Epidermal melanocyte (primary cell): Measurements from ENCODE around the gene EPO.
A peak's percentile ranks its signal among the peaks of the same experiment; 100 is the strongest.
"Not testable (repeated sequence)": the region's sequence is repeated elsewhere in the genome, so short reads cannot be mapped to it uniquely, and the experiment has no call there.

ENCODE experiments used
- DNase-seq: peaks from one replicate; pipeline ENCODE4 v3.0.0; 2011; ENCODE audit warnings: low spot score; ENCODE audit not compliant: insufficient read length

EPO gene

DNA sequence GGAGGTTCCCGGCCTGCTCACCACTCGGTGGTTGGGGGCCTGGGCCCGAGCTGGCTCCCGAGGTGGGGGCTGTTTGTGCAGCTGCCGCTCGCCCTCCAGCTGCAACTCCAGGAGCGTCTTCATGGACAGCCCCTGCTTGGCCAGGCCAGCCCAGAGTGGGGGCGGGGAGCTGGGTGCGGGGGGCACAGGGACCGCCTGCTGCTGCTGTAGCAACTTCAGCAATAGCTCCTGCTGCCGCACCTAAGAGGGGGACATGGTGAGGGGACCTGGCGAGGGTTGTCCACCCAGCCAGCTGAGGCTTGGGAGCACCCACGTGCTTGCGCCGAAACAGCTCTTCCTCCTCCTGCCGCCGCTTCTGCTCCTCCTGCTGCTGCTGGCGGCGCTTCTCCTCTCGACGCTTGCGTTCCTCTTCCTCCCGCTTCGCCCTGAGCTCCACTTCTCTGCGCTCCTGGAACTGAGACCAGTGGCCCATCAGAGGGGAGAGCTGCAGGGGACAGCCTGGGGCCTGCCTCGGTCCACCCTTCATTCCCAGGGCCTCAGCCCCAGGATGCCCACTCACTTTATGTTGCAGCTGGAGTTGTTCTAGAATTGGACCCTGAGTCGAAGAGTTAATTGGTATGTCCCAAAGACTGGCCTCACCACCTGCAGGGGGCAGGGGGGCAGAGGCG, 37.1 kb upstream of the EPO start:
- no peak for DNase-seq

DNA sequence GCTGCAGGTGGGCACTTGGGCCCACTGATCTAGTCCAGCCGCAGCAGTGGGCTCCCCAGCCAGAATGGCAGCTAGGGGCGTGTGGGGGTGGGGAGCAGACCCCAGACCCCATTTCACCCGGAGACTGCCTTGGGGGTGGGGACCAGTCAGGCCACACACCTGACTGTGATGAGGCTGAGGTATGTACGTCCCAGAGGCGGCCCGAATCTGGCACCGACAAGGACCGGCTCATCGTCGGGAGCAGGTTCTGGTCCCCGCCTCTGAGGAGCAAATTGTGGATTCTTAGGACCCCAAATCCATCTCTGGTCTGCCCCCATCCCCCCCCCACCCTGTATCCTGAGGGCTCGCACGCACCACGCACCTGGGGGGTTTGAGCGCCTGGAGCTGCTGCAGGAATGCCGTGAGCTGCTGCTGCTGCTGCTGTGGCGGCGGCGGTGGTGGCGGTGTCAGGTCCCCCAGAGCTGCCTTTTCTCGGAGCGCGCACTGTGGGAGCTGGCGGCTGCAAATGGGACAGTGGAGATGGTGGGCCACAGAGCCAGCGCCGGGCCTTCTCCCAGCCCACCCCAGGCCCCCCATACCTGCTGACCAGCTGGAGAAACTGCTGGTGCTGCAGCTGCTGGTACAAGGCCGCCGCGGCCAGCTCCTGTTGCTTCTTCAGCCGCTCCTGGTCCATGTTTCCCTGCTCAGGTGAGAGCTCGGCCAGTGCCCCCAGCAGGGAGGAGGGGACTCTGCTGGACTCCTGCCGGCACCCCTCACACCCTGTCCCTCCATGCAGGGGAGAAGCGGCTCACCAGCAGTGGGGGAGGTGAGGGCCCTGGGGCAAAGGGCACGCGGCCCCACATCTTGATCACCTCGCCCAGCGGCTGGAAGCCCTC, 36.4 kb upstream of the EPO start:
- no peak for DNase-seq

DNA sequence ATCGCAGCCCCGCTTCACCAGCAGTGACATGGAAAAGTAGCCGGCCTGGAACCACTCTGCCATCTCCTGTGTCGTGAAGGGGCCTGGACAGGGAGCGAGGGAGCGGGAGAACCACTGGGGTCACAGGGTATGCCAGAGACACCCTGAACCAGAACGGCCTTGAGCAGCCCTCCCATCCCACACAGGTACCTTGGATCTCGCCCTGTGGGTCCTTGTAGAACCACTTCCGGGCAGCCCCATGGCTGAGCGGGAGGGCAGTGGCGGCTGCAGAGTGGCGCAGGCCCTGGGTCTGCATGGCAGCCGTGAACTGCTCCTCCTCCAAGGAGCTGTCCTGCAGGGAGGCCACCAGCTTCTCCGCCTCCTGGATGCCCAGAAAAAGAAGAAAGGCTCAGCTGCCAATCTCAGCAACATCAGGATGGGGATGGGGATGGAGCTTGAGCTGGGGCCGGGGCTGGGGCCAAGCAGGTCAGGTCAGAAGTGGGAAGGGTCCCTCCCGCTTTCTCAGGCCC, 35.7 kb upstream of the EPO start:
- DNase-seq, result no peak

DNA sequence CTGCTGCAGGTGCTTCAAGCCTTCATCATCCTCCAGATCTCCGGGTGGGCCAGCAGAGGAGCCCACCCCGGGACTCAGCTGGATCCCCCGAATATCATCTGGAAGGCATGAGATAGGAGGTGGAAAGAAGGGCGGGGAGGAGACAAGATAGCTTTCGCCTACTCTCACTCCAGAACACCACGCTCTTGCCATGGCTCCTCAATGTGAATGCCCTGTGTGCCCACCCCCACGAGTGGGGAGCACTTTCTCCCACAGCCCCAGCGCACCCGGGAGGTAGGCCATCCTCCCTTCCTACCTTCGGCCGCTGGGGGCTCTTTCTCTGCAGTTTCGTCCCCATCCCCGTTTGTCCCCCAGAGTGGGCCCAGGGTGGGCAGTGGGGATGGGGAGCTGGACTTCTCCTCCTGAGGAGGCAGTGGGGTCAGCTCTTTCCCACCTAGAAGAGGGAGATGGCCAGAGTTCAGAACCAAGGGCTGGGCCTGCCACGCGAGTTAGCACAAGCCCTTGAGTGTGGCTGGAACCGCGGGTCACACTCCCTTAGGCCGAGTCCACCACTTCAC, 35.1 kb upstream of the EPO start:
- no peak for DNase-seq

DNA sequence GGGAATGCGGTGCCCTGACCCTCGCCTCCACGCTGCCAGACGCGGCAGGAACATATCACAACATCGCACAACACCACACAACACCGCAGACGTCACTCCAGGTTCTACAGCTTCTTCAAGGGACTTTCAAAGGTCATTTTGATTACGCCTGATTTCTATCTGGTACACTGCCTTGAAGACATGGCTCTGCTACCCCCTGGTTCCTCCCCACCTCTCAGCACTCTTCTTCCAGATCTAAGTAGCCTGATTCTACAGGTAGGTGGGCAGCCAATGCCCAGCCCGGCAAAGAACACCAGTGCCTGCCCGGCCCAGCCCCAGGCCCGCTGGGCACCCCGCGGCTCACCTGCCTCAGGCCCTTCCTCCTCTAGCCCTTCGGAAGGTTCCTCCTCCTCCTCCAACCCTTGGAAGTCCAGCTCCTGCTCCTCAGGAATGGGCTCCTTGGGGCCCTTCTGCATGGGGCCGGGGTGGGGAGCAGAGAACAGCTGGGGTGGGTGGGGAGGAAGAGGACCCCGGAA, 34.6 kb upstream of the EPO start:
- DNase-seq, result no peak

DNA sequence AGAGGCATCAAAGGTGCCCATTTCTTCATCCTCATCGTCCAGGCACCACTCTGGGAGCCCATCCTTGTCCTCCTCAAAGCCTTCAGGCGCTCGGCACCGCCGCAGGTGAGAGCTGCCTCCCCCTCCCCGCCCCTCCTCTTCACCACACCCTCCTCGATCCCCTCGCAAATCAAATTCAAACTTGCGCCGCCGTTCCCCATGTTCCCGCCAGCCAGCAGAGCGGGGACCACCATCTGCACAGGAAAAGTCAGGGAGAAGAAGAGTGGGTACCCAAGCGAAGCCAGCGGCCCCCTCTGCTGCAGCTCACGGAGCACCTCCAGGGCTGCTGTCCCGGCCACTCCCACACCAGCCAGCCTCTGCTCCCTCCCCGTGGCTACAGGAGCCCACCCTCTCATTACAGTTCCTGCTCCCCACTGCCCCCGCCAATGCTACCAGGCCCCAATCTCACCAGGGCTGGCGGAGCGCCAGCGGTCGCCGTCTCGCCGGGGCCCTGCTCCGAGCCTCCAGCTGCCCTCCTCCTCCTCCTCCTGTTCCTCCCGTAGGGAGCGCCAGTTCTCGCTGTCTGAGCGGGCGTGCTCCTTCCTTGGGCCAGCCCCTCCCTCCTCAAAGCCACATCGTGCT, 34.0 kb upstream of the EPO start:
- no peak for DNase-seq

DNA sequence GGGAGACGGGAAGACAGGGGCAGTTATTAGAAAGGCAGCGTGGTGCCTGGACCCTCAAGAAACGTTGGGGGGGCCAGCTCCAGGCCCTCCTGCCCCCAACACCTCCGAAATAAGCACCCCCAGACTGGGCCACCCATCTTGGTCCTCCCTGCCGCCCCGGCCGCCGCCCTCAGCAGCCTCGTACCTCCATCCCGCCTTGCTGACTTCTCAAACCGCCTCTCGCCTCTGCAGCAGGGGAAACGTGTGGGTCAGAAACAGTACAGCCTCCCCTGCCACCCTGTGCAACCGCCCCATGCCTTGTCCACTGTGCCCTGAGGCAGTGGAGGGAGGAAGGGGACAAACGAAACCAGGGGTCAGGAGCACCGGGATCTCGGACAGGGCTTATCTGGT, 33.5 kb upstream of the EPO start:
- no peak for DNase-seq

DNA sequence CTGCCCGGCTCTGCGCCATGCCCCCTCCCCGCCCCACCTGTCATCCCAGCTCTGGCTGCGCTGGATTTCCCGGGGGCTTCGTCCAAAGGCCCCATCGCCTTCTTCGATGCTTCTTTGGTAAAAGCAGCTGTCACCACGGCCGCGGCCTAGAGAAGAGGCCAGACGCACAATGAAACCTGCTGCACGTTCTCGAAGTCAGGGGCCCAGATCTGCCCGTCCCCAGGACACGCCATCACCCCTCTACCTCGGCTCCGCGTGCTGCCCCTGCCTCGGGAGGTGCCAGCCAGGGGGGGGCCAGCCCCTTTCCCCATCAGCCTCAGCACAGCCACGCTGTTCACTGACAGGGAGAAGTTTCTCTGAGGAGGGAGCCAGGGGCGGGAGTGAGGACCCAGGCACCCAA, 33.0 kb upstream of the EPO start:
- DNase-seq, result no peak

DNA sequence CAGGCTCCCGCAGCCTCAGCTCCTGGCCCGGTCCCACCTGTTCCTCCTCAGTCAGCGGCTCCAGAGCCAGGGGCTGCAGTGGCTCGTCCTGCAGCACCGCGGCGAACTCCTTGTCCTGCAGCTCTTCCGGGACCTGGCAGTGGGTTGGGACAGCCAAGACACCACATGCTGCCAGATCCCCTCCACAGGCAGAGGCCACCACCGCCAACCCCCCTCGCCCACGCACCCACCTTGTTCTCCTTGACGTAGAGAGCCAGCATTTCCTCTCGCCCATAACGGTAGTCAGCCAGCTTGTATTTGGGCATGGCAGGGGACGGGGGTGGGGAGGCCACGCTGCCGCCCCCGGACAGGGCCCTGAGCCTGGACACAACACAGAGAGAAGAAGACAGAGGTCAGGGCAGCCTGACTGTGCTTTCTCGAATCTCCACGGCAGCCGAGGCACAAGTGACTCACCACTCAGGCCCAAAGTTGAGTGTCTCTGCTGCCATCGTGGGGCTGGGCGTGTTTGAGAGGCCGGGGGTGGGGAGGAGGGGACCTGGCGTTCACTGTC, 32.4 kb upstream of the EPO start:
- DNase-seq, result no peak

DNA sequence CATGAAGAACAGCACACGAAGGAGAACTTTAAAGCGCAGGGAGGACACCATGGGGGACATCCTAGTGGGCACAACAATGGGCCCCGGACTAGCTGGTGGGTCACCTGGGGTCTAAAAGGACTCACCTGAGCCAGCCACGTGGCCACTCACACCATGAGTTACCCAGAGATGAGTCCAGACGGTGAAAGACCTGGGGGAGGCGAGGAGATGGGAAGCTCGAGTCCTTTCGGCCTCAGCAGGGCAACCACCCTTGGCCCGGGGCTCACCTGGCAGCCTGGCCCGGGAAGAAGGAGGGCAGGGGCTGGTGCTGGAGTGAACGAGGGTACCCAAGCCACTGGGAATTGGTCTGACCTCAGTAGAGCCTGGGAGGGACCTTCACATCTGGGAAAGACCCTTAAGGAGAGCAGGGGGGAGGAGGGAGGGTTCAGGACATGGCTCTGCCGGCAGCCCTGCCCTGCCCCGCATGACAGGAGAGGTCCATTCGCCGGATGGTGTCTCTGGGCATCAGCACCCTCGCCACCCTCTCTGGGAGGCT, 31.9 kb upstream of the EPO start:
- DNase-seq, result no peak

DNA sequence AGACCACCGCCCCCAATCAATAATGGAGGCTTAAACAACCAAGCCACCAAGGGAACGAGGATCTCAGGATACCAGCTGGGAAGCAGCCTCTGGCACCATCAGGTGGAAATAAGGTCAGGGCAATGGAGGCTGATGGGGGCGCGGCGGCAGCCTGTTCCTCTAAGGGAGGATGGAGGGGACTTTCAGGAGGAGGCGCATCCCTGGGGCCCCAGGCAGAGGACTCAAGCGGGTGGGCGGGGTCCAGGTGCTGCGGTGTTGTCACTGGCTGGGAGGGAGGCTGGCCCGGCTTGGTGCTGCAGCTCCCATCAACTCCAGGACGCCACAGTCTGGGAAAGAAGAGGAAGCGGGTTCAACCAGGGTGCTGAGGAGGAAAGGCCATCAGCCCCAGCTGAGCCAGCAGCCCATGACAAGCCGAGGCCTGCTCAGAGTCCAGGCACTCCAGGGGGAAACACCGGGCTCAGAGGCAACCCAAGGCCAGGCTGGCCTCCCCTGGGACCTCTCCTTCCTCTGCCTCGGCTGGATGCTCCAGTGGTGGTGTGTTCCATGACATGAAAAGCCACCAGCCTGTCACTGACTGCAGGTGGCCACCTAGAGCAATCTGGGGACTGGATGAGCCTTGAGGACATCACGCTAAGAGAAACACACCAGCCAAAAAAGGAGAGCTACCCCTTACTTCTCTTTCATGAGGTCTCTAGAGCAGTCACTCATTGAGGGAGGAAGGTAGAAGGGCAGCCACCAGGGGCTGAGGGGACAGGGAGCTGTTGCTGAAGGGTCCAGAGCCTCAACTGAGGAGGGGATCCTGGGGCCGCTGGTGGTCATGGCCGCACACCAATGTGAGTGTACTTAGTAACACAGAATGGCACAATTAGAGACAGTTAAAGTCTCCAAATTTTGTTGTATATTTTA, 30.8 kb upstream of the EPO start:
- DNase-seq, result no peak

DNA sequence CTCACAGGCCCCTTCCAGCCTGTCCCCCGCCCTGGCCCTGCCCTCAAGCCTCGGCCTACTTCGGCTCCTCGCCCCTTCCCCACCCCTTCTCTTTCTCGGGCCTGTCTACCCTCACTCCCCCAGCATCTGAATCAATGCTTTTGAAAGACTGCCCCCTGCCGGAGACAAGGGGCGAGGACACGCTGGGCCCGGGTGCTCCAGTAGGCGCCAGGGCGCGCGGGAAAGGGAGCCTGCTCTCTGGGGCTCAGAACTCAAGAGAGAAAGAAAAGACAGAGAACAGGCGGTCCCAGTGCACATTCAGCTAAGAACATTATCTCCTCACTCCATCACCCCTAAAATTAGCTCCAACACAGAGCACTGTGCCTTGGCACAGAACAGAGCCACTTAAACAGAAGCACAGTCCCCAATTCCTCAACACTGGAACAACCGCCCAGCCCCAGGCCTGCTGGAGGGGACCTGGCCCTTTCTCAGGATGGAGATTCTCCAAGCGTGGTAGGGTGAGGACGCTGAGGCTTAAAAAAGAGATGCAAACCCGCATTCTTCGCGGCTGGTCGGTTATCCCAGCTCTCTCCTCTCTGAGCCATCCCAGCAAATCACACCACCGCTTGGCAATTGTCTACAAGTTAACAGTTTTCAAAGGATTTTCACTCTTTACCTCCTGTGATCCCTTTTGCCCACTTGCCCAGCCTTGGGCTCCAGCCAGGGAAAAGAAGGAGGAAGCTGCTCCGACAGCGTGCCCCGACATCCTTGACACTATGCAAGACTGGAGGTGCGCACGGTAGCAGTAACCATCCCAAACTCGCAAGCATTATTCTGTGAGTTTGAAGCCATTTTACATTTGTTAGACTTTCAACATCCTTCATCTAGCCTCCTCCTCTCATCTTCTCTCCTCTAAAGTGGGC, 28.3 kb upstream of the EPO start:
- peak; percentile 98 for DNase-seq

DNA sequence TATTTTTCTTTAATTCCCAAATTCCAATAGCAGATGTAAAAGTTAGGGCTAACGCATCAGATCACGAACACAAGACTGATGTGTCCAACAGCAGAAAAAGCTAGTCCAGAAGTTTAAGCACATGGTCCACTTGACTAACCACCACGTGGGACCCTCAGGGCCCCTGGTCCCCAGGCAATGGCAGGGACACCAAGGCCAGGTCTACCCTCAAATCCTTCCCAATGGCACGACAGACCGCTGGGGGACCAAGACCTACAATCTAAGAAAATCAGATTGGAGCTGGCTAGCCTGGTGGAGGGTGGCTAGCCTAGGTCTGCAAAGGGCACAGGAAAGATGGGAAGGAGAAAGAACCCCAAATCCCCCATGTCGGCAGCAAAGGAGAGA, 27.7 kb upstream of the EPO start:
- DNase-seq, result no peak

DNA sequence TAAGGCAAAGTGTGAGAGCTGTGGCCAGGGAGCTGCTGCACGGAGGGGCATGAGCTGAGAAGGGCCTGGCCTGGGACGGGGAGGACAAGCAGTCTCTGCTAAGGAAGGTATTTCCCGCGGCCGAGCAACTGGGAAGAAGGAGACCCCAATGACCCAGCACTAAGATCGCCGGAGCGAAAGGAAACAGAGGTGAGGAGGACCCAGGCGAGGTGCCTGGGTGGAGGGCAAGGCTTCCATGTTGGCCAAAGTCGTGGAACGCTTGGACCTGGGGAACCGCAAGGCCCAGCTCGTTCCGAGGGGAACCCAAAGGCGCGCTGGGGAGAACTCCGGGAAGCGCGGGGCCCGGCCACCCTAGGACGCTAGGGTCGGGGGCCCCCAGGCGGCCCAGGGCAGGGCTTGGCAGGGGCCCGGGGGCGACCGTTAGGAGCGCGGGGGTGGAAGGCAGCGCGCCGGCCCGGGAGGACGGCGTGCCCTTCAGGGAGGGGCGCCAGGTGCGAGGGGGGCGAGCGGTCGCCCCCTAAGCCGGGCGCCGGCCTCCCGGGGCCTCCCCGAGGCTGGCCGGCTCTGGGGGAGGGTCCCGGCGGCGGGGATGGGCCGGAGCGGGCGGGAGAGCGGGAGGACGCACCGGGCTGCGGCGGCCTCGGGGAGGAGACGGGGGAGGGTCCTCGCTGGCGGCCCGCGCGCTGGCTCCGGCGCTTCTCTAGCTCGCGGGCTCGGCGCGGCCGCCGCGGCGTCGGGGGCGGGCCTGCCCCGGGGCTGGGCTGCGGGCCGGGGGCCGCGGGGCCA, 26.8 kb upstream of the EPO start:
- no peak for DNase-seq

DNA sequence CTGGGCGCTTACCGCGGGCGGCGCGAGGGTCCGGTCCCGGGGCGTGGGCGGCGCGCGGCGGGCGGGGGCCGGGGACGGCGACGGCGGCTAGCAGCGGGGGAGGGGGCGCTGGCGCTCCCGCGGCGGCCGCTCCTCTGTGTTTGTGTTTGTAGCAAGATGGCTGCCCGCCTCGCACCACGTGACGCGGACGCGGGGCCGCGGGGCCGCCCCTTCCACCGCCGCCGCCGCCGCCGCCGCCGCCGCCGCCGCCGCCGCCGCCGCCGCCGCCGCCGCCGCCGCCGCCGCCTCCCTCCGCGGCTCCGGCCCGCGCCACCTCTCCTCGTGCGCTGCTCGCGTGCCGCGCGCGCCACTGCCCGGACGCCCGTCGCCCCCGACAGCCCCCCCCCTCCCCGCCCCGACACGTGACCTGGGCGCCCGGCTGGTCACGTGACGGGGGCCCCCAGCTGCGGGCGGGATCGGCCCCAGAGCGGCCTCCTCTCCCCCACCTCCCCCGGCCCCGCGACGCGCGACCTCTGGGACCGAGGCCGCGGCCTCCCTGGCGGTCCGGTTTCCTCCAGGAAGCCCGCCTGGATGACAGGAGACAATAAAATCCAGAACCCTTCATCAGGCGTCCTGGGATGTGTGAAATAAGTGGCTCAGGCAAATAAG, 26.0 kb upstream of the EPO start, which contains the start of gene GIGYF1:
TSS of gene GIGYF1 (minus strand) at position 153 of the 648 bp plus-strand sequence. CDS start 6,012 bp downstream, outside the sequence.
- peak; percentile 90 for DNase-seq

DNA sequence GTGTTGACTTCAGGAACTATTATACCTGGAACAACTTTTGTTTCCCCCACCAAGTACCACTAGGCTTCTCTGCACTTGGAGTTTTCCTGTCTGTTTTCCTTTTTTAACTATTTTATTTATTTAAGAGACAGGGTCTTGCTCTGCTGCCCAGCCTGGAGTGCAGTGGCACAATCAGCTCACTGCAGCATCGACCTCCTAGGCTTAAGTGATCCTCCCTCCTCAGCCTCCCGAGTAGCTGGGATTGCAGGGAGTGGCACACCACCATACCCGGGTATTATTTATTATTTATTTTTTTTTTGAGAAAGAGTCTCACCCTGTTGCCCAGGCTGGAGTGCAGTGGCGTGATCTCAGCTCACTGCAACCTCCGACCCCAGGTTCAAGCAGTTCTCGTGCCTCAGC, 24.1 kb upstream of the EPO start:
- no peak for DNase-seq

DNA sequence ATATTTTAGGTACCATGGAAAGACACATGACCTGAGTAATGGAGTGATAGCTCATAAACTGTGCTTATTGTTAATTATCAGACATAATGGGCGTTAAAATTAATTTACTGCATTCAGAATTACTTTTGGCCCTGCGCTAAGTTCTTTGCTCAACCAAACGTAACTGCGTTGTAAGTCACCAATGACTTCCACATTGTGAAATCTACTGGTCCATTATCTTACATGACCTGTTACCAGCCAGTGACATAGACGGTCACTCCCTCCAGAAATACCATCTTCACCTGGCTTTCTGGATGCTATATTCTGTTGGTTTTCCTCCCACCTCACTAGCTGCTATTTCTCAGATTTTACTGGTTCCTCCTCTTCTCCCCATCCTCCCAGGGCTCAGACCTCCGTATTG, 21.2 kb upstream of the EPO start:
- DNase-seq, result no peak

DNA sequence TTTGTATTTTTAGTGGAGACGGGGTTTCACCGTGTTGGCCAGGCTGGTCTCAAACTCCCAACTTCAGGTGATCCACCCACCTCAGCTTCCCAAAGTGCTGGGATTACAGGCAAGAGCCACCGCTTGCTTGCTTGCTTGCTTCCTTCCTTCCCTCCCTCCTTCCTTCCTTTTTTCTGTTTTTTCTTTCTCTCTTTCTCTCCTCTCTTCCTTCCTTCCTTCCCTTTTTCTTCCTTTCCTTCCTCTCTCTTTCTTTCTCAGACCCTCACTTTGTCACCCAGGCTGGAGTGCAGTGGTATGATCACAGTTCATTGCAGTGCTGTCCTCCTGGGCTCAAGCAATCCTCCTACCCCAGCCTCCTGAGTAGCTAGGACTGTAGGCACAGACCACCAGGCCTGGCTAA, 19.2 kb upstream of the EPO start:
- DNase-seq, result not testable (repeated sequence)
